SK-N-MC (cell line): ENCODE data around the gene PLXNB2.

ENCODE experiments used
- DNase-seq: peaks from one replicate; pipeline ENCODE4 v3.0.0-alpha.2; 2011; ENCODE audit warnings: low read depth, low spot score
- H3K27ac ChIP-seq: fragments of 200-600 bp; sonication (generic); 2 replicates; pipeline ENCODE4 v1.5.1; 2016; ENCODE audit warnings: mixed run types
- H3K36me3 ChIP-seq: fragments of 200-600 bp; sonication (generic); 2 replicates; pipeline ENCODE4 v1.6.1; 2017; ENCODE audit warnings: antibody characterized with exemption, low read length, mixed read lengths; ENCODE audit not compliant: insufficient read depth
- H3K4me3 ChIP-seq: fragments of 200-600 bp; sonication (generic); 2 replicates; pipeline ENCODE4 v1.5.1; 2016
- H3K9ac ChIP-seq: fragments of 200-600 bp; sonication (generic); 2 replicates; pipeline ENCODE4 v1.8.0; 2017; ENCODE audit warnings: mixed run types, mixed read lengths; ENCODE audit not compliant: insufficient read length
- H3K9me3 ChIP-seq: fragments of 200-600 bp; sonication (generic); 2 replicates; pipeline ENCODE4 v1.6.1; 2017; ENCODE audit warnings: low read depth, mild to moderate bottlenecking, antibody characterized with exemption, low read length, moderate library complexity, mixed read lengths
- EZH2 ChIP-seq: fragments of 200-600 bp; sonication (generic); IDR thresholded peaks from one replicate; pipeline ENCODE4 v1.6.1; 2017; ENCODE audit warnings: antibody characterized with exemption
- FOXP2 ChIP-seq: optimal IDR thresholded peaks from 2 replicates; pipeline ENCODE3; 2011; ENCODE audit warnings: mild to moderate bottlenecking, moderate library complexity; ENCODE audit not compliant: insufficient read depth; ENCODE audit errors: extremely low read length, control extremely low read depth
- POLR2AphosphoS5 ChIP-seq: IDR thresholded peaks from 2 replicates; pipeline ENCODE4 v1.6.1; 2012; ENCODE audit warnings: mild to moderate bottlenecking, low read depth, low read length, borderline replicate concordance

Gene PLXNB2

GRCh38 chr22:50270666-50271394 lies 36.6 kb downstream of the PLXNB2 start:
- Histone ChIP-seq H3K27ac (peak overlapping the region; percentile 4; the same call in 1 of the 2 replicates), H3K4me3 (peak overlapping the region; percentile 81), H3K9ac (peak overlapping the region; percentile 63), H3K36me3 (peaks cover 10% of the 10 kb centered on the region; the same call in 1 of the 2 replicates), H3K9me3 (no peaks in the 10 kb centered on the region)
- TF ChIP-seq FOXP2 = no peak
- no peak for TF ChIP-seq POLR2AphosphoS5
- TF ChIP-seq EZH2 = no peak
- DNase-seq = no peak

- no peaks in the 10 kb centered on the region for H3K9me3 ChIP-seq
- peak within 1 kb of the TSS; percentile 49 for H3K9ac ChIP-seq
- DNase-seq = no peak
- peak within 1 kb of the TSS; percentile 81 for H3K4me3 ChIP-seq
- peaks cover 3% of the 10 kb centered on the region; the same call in 1 of the 2 replicates for H3K36me3 ChIP-seq
- TF ChIP-seq POLR2AphosphoS5 = no peak
- no peak for TF ChIP-seq EZH2
- no peak for TF ChIP-seq FOXP2
- H3K27ac ChIP-seq = peak within 1 kb of the TSS; percentile 4; the same call in 1 of the 2 replicates
These were observed 37.3 kb downstream of the PLXNB2 start, which contains the start of gene MAPK11 for GRCh38 chr22:50269970-50270665. Gene MAPK11, minus strand, starts transcription at chr22:50270380. Its CDS starts 88 bp downstream, at chr22:50270292.

GRCh38 chr22:50269573-50269969 lies 37.9 kb downstream of the PLXNB2 start:
- peak overlapping the region; percentile 76 for H3K4me3 ChIP-seq
- no peak overlapping the region for H3K9ac ChIP-seq
- DNase-seq = no peak
- no peaks in the 10 kb centered on the region for H3K9me3 ChIP-seq
- TF ChIP-seq FOXP2 (no peak), EZH2 (no peak), POLR2AphosphoS5 (no peak)
- H3K27ac ChIP-seq = no peak overlapping the region
- H3K36me3 ChIP-seq = no peaks in the 10 kb centered on the region

GRCh38 chr22:50268655-50269113 lies 38.8 kb downstream of the PLXNB2 start:
- Histone ChIP-seq H3K36me3 (no peaks in the 10 kb centered on the region), H3K9me3 (no peaks in the 10 kb centered on the region), H3K4me3 (no peak overlapping the region), H3K27ac (no peak overlapping the region), H3K9ac (no peak overlapping the region)
- DNase-seq = no peak
- TF ChIP-seq EZH2 = no peak
- no peak for TF ChIP-seq POLR2AphosphoS5
- no peak for TF ChIP-seq FOXP2

- peak overlapping the region; percentile 70 for H3K4me3 ChIP-seq
- no peak overlapping the region for H3K27ac ChIP-seq
- TF ChIP-seq POLR2AphosphoS5 (no peak), EZH2 (no peak), FOXP2 (no peak)
- no peaks in the 10 kb centered on the region for H3K36me3 ChIP-seq
- H3K9ac ChIP-seq = no peak overlapping the region
- DNase-seq = no peak
- H3K9me3 ChIP-seq = no peaks in the 10 kb centered on the region
These were observed 39.7 kb downstream of the PLXNB2 start for GRCh38 chr22:50267591-50268390.

GRCh38 chr22:50266994-50267393 lies 40.5 kb downstream of the PLXNB2 start:
- Histone ChIP-seq H3K9me3 (no peaks in the 10 kb centered on the region), H3K27ac (no peak overlapping the region), H3K4me3 (no peak overlapping the region), H3K9ac (no peak overlapping the region), H3K36me3 (no peaks in the 10 kb centered on the region)
- TF ChIP-seq EZH2 (no peak), POLR2AphosphoS5 (no peak), FOXP2 (no peak)
- no peak for DNase-seq

GRCh38 chr22:50264946-50265669 lies 42.3 kb downstream of the PLXNB2 start:
- DNase-seq = no peak
- H3K9me3 ChIP-seq = no peaks in the 10 kb centered on the region
- no peak overlapping the region for H3K4me3 ChIP-seq
- no peak overlapping the region for H3K27ac ChIP-seq
- no peak overlapping the region for H3K9ac ChIP-seq
- TF ChIP-seq POLR2AphosphoS5 = no peak
- TF ChIP-seq EZH2 = no peak
- TF ChIP-seq FOXP2 = no peak
- no peaks in the 10 kb centered on the region for H3K36me3 ChIP-seq
